Measurements from ENCODE around the gene C1orf87.

The C1orf87 gene

GRCh38 chr1:60054374-60054773 lies 19.2 kb downstream of the C1orf87 start:
- Histone ChIP-seq H3K4me2 (ENCODE audit: low read depth, low read length) (no peak overlapping the region), H3K79me2 (ENCODE audit: low read length) (no peaks in the 10 kb centered on the region), H2AFZ (ENCODE audit: low read length) (no peak overlapping the region), H3K9ac (ENCODE audit: low read length) (no peak overlapping the region), H3F3A (ENCODE audit: insufficient read depth, low read length) (no peaks in the 10 kb centered on the region), H4K20me1 (ENCODE audit: insufficient read depth, low read length) (no peaks in the 10 kb centered on the region), H3K27me3 (replicated peaks; ENCODE audit: insufficient read depth, low read length) (no peaks in the 10 kb centered on the region), H3K4me1 (ENCODE audit: low read length) (no peaks in the 10 kb centered on the region), H3K27ac (ENCODE audit: low read length) (no peak overlapping the region), H3K4me3 (ENCODE audit: low read length) (no peak overlapping the region), H3K36me3 (replicated peaks; ENCODE audit: insufficient read depth, low read length) (no peaks in the 10 kb centered on the region), H3K9me2 (replicated peaks; ENCODE audit: insufficient read depth, low read length) (no peaks in the 10 kb centered on the region), H3K9me3 (replicated peaks; ENCODE audit: insufficient read depth, low read length) (no peaks in the 10 kb centered on the region)
- DNase-seq, result no peak
- TF ChIP-seq EZH2 (optimal IDR thresholded peaks at IDR 0.05; ENCODE audit: low read depth, low read length) (no peak), CTCF (IDR thresholded peaks at IDR 0.05; ENCODE audit: low read length) (no peak), EZH2phosphoT487 (IDR thresholded peaks at IDR 0.05; ENCODE audit: low read length) (no peak)

GRCh38 chr1:60052601-60053000 lies 21.0 kb downstream of the C1orf87 start:
- Histone ChIP-seq H3K4me3 (ENCODE audit: low read length) (no peak overlapping the region), H2AFZ (ENCODE audit: low read length) (no peak overlapping the region), H3K4me2 (ENCODE audit: low read depth, low read length) (no peak overlapping the region), H3K9ac (ENCODE audit: low read length) (no peak overlapping the region), H3K27me3 (replicated peaks; ENCODE audit: insufficient read depth, low read length) (no peaks in the 10 kb centered on the region), H3K4me1 (ENCODE audit: low read length) (no peaks in the 10 kb centered on the region), H3K27ac (ENCODE audit: low read length) (no peak overlapping the region), H3K36me3 (replicated peaks; ENCODE audit: insufficient read depth, low read length) (no peaks in the 10 kb centered on the region), H4K20me1 (ENCODE audit: insufficient read depth, low read length) (no peaks in the 10 kb centered on the region), H3K9me2 (replicated peaks; ENCODE audit: insufficient read depth, low read length) (no peaks in the 10 kb centered on the region), H3F3A (ENCODE audit: insufficient read depth, low read length) (no peaks in the 10 kb centered on the region), H3K79me2 (ENCODE audit: low read length) (no peaks in the 10 kb centered on the region), H3K9me3 (replicated peaks; ENCODE audit: insufficient read depth, low read length) (no peaks in the 10 kb centered on the region)
- TF ChIP-seq EZH2 (optimal IDR thresholded peaks at IDR 0.05; ENCODE audit: low read depth, low read length) (no peak), EZH2phosphoT487 (IDR thresholded peaks at IDR 0.05; ENCODE audit: low read length) (no peak), CTCF (IDR thresholded peaks at IDR 0.05; ENCODE audit: low read length) (no peak)
- no peak for DNase-seq

- no peak for DNase-seq
- Histone ChIP-seq H3K79me2 (ENCODE audit: low read length) (no peaks in the 10 kb centered on the region), H3K9me3 (replicated peaks; ENCODE audit: insufficient read depth, low read length) (no peaks in the 10 kb centered on the region), H3K36me3 (replicated peaks; ENCODE audit: insufficient read depth, low read length) (no peaks in the 10 kb centered on the region), H3K27me3 (replicated peaks; ENCODE audit: insufficient read depth, low read length) (no peaks in the 10 kb centered on the region), H3K4me3 (ENCODE audit: low read length) (no peak overlapping the region), H3K9ac (ENCODE audit: low read length) (no peak overlapping the region), H3K4me1 (ENCODE audit: low read length) (no peaks in the 10 kb centered on the region), H3K27ac (ENCODE audit: low read length) (no peak overlapping the region), H2AFZ (ENCODE audit: low read length) (no peak overlapping the region), H3K4me2 (ENCODE audit: low read depth, low read length) (no peak overlapping the region), H3F3A (ENCODE audit: insufficient read depth, low read length) (no peaks in the 10 kb centered on the region), H4K20me1 (ENCODE audit: insufficient read depth, low read length) (no peaks in the 10 kb centered on the region), H3K9me2 (replicated peaks; ENCODE audit: insufficient read depth, low read length) (no peaks in the 10 kb centered on the region)
- TF ChIP-seq EZH2phosphoT487 (IDR thresholded peaks at IDR 0.05; ENCODE audit: low read length) (no peak), CTCF (IDR thresholded peaks at IDR 0.05; ENCODE audit: low read length) (no peak), EZH2 (optimal IDR thresholded peaks at IDR 0.05; ENCODE audit: low read depth, low read length) (no peak)
These were observed 22.4 kb downstream of the C1orf87 start for GRCh38 chr1:60051191-60051590.
